Skin epidermis (tissue), 12 donors: ENCODE results near the gene PKP2.
"Not testable (repeated sequence)": the region's sequence is repeated elsewhere in the genome, so short reads cannot be mapped to it uniquely, and the experiment has no call there.

Source experiments
- H3K27ac ChIP-seq, 21 experiments: fragments of 200-600 bp; sonication (generic) in 11 of 21; one replicate each; pipeline ENCODE4 v1.5.0; 2020; ENCODE audit warnings: mild to moderate bottlenecking in 3 of 21, inconsistent platforms in 2 of 21, moderate library complexity in 2 of 21
- H3K4me3 ChIP-seq, 7 experiments: fragments of 200-600 bp; sonication (generic) in 2 of 7; one replicate each; pipeline ENCODE4 v1.5.0; 2020; ENCODE audit warnings: inconsistent platforms in 2 of 7, mild to moderate bottlenecking in 2 of 7, moderate library complexity in 1 of 7

The PKP2 gene

DNA sequence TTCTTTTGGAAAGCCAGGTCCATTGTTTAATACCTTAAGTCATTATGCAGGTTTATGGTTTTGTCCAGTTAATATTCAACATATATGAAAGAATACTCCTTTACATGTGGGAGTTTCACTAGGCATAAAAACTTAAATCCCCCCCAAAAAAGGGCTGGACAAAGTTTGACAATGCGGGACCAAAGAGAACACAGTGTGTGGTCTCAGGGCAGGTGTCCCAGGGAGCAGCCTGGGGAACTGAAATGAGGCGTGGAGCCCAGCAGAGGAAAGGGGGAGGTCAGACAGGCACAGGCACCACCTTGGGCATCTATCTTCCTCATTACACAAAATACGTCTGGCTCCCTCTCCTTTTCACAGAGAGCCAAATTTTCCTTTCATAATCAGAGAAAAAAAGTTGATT is 22.5 kb downstream of the PKP2 start:
- no peak overlapping the region for H3K4me3 ChIP-seq
- H3K27ac ChIP-seq = no peak overlapping the region

DNA sequence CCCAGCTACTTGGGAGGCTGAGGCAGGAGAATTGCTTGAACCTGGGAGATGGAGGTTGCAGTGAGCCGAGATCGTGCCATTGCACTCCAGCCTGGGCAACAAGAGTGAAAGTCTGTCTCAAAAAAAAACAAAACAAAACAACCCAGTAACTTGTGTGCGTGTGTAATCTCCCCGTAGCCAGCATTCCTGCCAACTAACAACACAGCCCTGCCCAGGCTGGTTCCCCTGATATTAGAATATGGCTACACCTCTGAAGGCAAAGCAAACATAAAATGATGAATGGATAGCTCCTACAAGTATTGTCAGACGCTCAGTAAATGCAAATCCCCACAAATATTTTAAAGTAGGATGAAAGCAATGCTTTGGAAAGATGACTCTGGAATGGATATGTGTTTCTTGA is 24.2 kb downstream of the PKP2 start:
- not testable (repeated sequence) for H3K4me3 ChIP-seq, H3K27ac ChIP-seq

DNA sequence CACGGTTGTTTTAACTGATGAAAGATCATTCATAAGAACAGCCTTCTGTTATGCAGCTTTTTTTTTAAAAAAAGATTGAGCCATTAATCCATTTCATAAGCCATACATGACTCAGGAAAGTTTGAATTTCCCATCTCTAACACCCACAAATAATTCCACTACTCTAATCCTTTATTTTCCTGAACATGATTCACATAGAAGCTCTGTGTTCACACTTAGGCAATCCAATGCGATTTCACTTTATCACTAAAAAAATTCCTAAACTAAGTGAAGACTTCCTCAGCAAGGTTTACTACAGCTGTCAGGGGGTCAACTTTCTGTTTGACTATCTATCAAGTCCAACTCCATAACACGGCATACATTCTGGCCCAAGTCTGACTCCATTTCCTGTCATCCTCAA is 25.9 kb downstream of the PKP2 start:
- Histone ChIP-seq H3K27ac (no peak overlapping the region), H3K4me3 (no peak overlapping the region)

DNA sequence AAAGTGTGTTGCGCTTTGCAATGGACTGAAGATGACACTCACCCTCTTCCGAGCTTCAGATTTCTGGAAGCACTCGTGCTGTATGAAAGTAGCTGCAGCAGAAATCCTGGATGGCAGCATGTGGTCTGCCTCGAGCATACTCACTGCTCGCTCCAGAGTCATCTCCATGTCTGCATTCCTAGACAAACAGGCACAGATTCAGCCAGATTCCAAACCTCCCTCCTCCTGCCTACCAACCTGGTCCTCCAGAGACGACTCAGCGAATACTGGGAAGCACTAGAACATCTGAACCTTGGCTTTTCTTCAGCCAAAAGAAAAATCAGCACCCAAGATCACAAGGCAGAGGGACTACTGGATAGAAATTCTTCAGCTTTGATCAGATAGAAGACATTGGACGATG is 27.7 kb downstream of the PKP2 start:
- no peak overlapping the region for H3K27ac ChIP-seq
- no peak overlapping the region for H3K4me3 ChIP-seq

DNA sequence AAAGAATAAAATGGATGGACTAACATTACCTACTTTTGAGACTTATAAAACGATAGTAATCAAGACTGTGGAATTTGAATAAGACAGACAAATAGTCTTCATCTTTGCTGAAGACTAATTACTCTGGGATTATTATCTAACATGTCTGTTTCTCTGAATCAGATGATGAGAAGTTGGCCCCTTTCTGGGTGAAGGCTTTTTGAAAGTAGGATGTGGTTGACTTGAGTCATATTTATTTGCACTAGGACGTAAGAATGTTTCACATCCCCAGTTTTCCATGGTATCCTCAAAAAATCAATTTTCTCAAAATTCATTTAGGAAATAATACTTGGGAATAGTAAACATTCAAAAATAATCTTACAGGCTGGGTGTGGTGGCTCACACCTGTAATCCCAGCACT is 31.8 kb downstream of the PKP2 start:
- no peak overlapping the region for H3K27ac ChIP-seq
- no peak overlapping the region for H3K4me3 ChIP-seq

DNA sequence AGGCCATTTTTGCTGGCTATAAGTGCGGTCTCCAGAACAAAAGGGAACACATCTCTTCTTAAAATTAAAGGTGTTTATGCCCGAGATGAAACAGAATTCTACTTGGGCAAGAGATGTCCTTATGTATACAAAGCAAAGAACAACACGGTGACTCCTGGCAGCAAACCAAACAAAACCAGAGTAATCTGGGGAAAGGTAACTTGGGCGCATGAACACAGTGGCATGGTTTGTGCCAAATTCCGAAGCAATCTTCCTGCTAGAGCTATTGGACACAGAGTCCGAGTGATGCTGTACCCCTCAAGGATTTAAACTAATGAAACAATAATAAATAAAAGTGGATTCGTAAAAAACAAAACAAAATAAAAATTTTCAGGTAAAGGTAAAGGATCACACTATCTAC is 33.4 kb downstream of the PKP2 start:
- H3K4me3 ChIP-seq = no peak overlapping the region
- H3K27ac ChIP-seq = no peak overlapping the region

DNA sequence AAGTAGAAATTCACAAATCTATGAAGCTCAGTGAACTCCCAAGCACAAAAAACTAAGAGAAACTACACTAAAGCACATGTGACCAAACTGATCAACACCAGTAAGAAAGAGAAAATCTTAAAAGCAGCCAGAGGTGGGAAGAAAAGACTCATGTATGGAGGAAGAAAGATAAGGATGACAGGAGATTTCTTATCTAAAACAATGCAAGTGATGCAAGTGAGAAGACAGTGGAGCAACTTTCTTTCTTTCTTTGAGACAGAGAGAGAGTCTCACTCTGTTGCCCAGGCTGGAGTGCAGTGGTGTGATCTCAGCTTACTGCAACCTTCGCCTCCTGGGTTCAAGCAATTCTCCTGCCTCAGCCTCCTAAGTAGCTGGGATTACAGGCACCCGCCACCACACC is 34.9 kb downstream of the PKP2 start:
- H3K27ac ChIP-seq, H3K4me3 ChIP-seq: not testable (repeated sequence)

DNA sequence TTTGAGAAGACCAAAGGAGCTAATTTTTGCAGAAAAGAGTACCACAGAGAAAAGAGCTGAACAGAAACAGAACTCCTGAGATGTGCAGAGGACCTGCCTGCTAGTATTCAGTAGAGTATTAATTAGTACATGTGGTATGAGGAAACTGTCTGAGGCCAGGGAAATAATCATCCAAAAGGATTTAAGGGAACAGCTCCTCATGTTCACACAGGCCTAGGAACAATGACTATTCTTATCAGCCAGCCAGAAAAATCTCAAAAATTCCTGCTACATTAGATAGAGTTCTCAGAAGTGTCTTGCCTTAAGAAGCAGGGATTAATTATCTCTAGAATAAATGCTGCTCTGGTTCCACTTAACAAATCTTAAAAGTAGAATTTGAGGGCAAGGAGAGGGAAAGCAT is 36.4 kb downstream of the PKP2 start:
- no peak overlapping the region for H3K4me3 ChIP-seq
- no peak overlapping the region for H3K27ac ChIP-seq

DNA sequence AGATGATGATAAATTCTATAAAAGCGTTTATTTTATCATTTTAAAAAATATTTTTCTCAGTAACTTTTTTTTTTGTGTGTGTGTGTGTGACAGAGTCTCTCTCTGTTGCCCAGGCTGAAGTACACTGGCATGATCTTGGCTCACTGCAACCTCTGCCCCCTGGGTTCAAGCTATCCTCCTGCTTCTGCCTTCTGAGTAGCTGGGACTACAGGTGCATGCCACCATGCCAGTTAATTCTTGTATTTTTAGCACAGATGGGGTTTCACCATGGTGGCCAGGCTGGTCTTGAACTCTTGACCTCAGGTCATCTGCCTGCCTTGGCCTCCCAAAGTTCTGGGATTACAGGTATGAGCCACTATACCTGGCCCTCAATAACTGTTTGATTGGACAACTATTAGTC is 37.2 kb downstream of the PKP2 start:
- Histone ChIP-seq H3K4me3 (no peak overlapping the region), H3K27ac (no peak overlapping the region)

DNA sequence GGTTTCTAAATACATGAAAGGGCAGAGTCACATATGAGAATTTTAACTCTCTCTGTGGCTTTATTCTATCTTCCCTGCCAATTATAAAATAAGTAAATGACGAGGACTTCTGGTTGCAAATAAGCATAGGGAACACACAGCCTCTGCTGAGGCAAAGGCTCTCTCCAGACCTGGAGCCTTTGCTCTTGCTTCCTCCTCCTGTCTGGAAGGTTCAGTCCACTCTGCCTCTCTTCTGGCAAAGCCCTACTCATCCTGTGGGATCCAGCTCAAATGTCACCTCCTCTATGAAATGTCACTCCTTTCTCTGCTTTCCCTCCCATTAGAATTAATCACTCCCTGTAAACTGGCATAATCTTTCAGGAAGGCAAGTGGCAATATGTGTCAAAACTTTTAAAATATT is 41.9 kb downstream of the PKP2 start:
- H3K27ac ChIP-seq = no peak overlapping the region
- H3K4me3 ChIP-seq = no peak overlapping the region

DNA sequence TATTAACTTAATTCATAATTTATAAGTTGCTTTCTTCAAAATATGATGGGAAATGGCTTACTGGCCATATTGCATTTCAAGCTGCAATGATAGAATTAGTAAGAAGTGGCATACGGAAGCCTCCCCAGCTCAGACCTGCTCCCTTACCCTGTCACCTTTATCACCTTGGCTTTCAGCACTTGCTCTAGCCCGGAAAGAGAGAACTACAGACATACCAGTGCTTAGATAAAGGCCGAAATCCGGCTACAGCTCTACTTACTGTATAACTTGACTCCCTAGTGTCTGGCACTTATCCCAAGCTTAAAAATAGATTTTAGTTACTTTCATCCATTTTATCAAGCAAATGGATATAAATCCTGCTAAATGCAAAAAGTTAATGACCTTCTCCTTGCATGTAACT is 42.5 kb downstream of the PKP2 start:
- no peak overlapping the region for H3K4me3 ChIP-seq
- no peak overlapping the region for H3K27ac ChIP-seq

DNA sequence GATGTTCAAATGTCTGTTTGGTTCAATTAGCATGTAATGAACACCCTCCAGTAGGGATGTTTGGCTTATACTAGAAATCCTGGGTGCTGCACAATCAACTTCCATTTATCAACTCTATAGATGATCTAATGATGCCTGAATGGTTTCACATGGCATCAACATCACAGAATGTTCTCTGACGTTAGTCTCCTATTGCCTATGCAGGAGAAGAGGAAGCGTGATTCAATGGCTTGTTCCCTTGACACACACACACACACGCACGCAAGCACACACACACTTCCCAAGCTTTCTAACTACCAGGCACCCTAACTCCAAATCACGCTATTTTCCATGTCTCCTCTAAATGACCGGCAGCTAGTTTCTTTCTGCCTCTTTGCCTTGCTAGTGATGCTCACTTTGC is 49.3 kb downstream of the PKP2 start:
- Histone ChIP-seq H3K4me3 (no peak overlapping the region), H3K27ac (no peak overlapping the region)

DNA sequence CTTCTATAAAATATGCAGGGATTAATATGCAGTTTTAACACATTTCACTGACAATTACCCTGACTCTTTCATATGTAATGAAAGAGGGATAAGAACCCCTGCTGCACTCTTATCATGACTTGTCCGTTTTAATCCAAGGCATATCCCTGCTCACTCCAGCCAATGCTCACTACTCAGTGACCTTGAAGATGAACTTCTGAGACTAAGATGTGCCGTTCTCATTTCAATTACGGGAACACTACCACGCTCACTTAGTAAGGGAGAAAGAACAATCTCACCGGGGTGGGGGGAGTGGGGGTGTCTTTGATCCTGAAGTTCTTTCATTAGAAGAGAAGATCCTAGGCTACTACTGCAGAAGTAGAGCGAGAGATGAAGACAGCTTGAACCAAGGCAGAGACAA is 50.5 kb downstream of the PKP2 start:
- Histone ChIP-seq H3K27ac (no peak overlapping the region), H3K4me3 (no peak overlapping the region)

DNA sequence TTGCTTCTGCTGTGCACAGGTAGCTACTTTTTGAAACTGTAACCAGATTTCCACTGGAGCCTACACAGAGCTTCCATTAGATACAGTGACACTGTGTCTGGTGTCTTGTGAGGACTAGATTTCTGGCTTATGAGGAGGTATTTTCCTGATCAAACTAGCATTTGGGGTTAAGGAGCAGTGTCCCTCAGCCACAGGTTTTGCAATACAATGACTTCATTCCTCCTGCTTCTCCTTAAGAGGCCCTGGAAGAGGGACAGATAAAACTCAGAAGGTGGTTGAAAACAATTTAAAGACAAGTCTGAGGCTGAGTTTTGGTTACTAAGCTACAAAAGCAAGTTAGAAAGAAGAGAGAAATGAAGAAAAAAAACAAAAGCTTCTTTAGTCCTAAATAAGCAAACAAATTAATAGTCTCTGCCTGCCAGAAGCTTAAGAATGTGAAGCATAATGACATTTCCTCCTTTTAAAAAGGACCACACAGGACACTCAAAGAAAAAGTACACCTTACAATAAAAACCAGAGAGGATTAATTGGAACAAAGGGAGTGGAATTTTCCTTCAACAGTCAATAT is 53.0 kb downstream of the PKP2 start:
- Histone ChIP-seq H3K4me3 (no peak overlapping the region), H3K27ac (peak overlapping the region in 1 of 21 experiments; percentile 32)

DNA sequence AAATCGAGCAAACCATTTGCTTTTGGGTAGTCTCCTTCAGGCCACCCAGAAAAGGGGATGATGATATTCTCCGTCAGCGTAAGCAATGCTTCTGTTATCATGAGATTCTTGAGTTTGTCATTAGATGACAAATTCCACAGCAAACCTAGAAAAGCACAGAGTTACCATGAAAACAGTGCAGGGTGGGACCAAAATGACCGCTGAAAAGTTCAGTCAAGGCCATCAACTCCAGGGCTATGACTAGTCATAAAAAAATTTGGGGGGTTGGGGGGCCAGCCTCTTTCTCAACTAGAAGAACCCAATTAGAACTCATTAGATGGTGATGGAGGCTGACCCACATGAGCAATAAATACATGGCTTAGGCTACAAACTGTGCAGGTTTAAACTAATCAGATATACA is 55.5 kb downstream of the PKP2 start:
- H3K27ac ChIP-seq = no peak overlapping the region
- no peak overlapping the region for H3K4me3 ChIP-seq

DNA sequence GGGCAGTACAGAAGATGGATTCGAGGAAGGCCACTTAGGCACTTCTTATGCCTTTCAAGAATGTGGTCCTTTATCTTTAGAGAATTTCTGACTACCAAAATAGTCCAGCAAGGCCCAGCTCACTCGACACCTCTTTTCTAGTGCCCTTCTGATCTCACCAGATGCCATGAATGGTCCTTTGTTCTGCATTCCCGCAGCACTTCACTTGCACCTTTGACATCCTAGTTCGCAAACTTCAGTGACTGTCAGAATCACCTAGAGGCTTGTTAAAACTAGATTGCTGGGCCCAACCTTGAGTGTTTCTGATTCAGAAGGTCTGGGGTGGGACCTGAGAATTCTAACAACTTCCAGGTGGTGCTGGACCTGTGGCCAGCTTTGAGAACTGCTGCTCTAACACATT is 56.7 kb downstream of the PKP2 start:
- H3K4me3 ChIP-seq = no peak overlapping the region
- H3K27ac ChIP-seq = no peak overlapping the region

DNA sequence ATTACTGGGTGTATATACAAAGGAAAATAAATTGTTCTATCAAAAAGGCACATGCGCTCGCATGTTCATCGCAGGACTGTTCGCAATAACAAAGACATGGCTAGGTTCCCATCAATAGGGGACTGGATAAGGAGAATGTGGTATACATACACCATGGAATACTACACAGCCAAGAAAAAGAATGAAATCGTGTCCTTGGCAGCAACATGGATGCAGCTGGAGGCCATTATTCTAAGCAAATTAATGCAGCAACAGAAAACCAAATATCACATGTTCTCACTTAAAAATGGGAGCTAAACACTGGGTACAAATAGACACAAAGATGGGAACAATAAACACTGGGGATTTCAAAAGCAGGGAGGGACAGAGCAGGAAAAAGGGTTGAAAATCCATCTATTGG is 58.6 kb downstream of the PKP2 start:
- Histone ChIP-seq H3K4me3 (no peak overlapping the region), H3K27ac (no peak overlapping the region)

DNA sequence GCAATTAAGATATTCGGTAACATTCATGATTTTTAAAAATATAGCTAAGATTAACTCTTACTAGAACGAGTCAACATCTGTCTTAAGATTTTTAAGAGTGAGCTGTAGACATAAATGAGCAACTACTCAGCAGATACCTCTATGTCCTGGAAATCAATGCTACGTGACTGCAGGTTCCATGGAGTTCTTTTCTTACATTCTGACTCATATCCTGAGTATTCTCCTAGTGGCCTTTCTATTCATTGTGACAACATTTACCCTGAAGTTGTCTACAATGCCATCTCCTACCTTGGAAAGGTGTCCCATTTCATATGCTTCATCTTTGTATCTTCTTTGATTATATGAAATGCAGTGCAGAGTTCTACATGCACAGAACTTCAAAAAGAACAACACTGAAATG is 59.9 kb downstream of the PKP2 start:
- Histone ChIP-seq H3K4me3 (no peak overlapping the region), H3K27ac (no peak overlapping the region)

DNA sequence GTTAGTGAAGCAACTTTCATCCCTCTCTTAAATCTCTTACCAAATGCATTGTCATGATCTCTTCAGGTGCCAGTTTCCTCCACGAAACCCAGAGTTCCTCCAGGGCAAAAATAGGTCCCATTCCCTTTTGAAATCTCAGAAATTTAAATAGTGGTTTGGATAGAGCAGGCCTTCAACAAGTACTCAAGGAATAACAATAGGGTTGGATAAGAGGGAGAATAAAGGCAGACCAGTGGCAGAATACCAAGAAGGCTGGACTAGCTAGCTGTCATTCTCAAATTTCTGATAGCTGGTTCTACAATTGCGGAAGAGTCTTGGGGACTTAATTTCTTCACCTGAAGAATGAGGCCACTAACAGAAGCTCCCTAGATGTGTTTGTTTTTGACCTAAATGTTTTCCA is 62.5 kb downstream of the PKP2 start:
- H3K27ac ChIP-seq = no peak overlapping the region
- no peak overlapping the region for H3K4me3 ChIP-seq

DNA sequence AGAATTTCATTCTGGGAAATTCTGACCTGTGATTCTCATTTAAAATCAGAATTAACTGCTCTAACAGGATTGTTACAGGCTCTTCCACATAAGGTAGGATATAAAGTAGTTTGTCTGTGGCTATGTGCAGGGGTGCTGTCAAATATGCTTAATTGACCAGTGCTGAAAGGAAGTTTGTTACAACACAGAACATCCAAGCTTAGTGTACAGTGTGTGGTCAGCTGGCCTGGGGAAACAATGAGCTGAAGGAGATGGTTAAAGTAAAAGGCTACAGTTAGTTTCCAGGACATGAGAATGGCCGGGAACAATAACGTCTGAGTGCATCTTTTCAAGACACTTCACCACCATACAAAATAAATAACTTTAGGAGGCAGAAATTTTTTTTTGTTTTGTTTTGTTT is 68.0 kb downstream of the PKP2 start:
- Histone ChIP-seq H3K27ac (no peak overlapping the region), H3K4me3 (no peak overlapping the region)

DNA sequence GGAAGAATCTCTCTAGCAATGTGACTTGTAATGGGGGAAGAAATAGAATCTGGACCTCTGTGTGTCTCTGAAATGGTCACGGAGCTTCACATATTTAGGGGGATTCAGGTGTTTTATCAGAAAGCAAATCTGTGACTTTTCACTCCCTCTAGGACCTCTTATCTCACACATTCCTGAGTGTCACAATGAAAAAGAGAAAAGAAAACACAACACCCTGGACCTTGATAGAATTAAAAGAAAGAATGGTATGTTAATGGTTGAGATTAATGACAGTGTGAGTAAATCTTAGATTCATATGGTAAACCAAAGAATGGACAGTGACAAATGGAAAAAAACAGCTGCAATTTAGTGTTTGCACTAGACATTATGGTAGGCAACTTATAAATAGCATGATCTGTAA is 68.5 kb downstream of the PKP2 start:
- Histone ChIP-seq H3K4me3 (no peak overlapping the region), H3K27ac (no peak overlapping the region)

DNA sequence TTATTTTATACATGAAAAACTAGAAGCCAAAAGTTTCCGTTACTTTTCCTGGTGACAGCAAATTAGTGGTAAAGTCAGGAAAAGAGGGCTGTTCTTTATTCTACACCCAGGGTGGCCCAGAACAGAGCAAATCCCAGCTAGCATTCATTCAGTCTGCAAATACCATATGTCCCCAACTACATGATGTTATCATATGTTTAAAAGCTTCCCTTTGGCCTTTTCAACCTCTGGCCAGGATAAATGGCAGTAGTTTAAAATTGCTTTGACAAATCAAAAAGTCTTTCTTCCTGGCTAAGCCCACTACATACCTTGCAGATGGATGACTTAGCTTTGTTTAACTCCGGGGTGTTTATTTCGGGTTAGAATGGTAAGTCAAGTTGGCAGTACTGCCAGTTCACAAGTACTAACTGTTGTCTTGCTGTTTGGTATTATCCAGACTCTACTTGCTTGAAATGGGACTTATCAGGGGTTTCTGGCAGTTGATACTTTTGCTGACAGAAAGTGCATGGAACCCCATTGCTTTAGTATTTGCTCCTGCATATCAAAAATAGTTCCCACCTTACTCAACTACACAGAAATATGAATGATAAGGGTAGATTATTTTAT is 69.7 kb downstream of the PKP2 start:
- Histone ChIP-seq H3K27ac (no peak overlapping the region), H3K4me3 (no peak overlapping the region)
